ENCODE results near the gene SURF6.

Gene SURF6

DNA sequence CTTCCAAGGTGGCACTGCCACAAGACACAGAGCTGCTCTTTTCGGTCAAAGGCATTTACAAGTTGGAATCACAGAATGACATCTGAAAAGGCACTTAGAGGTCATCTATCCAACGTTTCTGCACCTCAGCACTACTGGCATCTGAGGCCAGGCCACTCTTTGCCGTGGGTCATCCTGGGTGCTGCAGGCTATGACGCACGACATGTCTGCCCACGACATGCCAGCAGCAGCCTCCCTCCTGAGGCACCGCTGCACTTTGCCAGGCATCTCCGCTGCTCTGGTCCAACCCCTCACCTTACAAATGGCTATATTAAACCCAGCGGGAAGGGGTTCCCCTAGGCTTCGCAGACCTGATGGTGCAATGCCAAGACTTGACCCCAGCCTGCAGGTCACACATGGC lies 31.8 kb upstream of the SURF6 start (continued):
- TF ChIP-seq OVOL3 (tag by site-specific recombination; IDR thresholded peaks at IDR 0.05) = no peak

DNA sequence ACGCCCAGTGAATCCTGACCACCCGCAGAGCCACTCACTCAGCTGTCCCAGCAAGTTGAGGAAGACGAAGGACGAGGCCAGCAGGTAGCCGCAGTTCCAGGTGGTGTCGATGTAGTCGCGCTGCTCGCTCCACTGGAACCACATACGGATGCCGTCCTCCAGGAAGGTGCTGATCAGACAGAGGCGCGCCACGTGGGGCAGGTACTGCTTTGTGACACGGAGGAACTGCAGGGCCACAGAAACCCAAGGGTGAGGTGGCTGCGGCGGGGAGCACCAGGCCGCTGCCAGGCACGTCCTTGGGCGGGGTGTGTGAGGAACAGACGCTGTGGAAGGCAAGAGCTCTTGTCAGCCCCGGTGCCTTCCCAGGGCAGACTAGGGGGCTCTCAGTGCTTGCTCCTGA lies 31.2 kb upstream of the SURF6 start:
- no peaks in the 10 kb centered on the region for H3K4me1 ChIP-seq (ENCODE audit: control insufficient read depth, insufficient read depth, low read length)
- TF ChIP-seq ZXDB (tag by site-specific recombination; IDR thresholded peaks at IDR 0.05) (no peak), ZNF221 (tag by site-specific recombination; IDR thresholded peaks at IDR 0.05; ENCODE audit: borderline replicate concordance) (no peak), ZNF621 (tag by site-specific recombination; IDR thresholded peaks at IDR 0.05) (no peak), ZBTB8A (tag by site-specific recombination; IDR thresholded peaks at IDR 0.05) (no peak), ZBTB20 (tag by site-specific recombination; IDR thresholded peaks at IDR 0.05) (no peak)
- TF ChIP-seq, protein P1, sequence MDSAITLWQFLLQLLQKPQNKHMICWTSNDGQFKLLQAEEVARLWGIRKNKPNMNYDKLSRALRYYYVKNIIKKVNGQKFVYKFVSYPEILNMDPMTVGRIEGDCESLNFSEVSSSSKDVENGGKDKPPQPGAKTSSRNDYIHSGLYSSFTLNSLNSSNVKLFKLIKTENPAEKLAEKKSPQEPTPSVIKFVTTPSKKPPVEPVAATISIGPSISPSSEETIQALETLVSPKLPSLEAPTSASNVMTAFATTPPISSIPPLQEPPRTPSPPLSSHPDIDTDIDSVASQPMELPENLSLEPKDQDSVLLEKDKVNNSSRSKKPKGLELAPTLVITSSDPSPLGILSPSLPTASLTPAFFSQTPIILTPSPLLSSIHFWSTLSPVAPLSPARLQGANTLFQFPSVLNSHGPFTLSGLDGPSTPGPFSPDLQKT (IDR thresholded peaks at IDR 0.05; ENCODE audit: borderline replicate concordance, low read depth, low read length) = no peak
- TF ChIP-seq, protein P2, sequence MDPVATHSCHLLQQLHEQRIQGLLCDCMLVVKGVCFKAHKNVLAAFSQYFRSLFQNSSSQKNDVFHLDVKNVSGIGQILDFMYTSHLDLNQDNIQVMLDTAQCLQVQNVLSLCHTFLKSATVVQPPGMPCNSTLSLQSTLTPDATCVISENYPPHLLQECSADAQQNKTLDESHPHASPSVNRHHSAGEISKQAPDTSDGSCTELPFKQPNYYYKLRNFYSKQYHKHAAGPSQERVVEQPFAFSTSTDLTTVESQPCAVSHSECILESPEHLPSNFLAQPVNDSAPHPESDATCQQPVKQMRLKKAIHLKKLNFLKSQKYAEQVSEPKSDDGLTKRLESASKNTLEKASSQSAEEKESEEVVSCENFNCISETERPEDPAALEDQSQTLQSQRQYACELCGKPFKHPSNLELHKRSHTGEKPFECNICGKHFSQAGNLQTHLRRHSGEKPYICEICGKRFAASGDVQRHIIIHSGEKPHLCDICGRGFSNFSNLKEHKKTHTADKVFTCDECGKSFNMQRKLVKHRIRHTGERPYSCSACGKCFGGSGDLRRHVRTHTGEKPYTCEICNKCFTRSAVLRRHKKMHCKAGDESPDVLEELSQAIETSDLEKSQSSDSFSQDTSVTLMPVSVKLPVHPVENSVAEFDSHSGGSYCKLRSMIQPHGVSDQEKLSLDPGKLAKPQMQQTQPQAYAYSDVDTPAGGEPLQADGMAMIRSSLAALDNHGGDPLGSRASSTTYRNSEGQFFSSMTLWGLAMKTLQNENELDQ (tag by site-specific recombination; IDR thresholded peaks at IDR 0.05; ENCODE audit: low read depth) = no peak
- TF ChIP-seq, protein P3, sequence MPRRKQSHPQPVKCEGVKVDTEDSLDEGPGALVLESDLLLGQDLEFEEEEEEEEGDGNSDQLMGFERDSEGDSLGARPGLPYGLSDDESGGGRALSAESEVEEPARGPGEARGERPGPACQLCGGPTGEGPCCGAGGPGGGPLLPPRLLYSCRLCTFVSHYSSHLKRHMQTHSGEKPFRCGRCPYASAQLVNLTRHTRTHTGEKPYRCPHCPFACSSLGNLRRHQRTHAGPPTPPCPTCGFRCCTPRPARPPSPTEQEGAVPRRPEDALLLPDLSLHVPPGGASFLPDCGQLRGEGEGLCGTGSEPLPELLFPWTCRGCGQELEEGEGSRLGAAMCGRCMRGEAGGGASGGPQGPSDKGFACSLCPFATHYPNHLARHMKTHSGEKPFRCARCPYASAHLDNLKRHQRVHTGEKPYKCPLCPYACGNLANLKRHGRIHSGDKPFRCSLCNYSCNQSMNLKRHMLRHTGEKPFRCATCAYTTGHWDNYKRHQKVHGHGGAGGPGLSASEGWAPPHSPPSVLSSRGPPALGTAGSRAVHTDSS (tag by site-specific recombination; IDR thresholded peaks at IDR 0.05) = no peak
- H3K4me3 ChIP-seq (ENCODE audit: low read depth, low read length) = no peak overlapping the region
- POLR2A ChIA-PET = interaction anchor here (0.7 to 5.6 kb wide), 6 partner anchors 7 to 28 kb away, joined by 3 to 35 read pairs (median 12); partner anchors contain the start of genes MED22, RPL7A, SURF1 and SURF4
- peaks cover 0 to 93% of the 10 kb centered on the region in 2 experiments; a peak in 2 of 3 replicates for H3K36me3 ChIP-seq (ENCODE audit: control insufficient read depth in 2 of 2, insufficient read depth in 1 of 2, low read length in 2 of 2)
- H3K27ac ChIP-seq (ENCODE audit: extremely low read depth, low read depth, low read length) = no peak overlapping the region
- CTCF ChIA-PET = no interaction called here
- no peaks in the 10 kb centered on the region for H3K9me3 ChIP-seq (ENCODE audit: control insufficient read depth, insufficient read depth, low read depth, low read length)

DNA sequence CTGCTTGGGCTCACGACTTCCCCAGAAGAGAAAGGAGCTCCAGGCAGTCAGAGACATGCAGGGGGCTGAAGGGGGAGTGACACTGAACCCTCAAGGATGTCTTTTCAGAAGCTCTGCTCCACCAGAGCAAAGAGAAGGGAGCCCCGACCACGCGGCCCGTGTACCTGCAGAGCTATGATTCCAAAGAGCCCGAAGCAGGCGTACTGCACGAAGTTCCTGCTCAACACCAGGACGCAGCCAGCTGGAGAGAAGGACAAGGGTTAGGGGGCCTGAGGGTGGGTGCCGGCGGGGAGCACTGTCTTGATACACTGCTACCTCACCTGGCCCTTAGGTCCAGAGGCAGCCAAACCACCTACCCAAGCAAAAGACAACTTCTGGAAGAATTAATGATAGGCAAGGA lies 30.4 kb upstream of the SURF6 start:
- H3K9me3 ChIP-seq (ENCODE audit: control insufficient read depth, insufficient read depth, low read depth, low read length) = no peaks in the 10 kb centered on the region
- H3K4me1 ChIP-seq (ENCODE audit: control insufficient read depth, insufficient read depth, low read length) = no peaks in the 10 kb centered on the region
- CTCF ChIA-PET = interaction anchor here (0.7 to 0.9 kb wide), 2 partner anchors 13 to 41 kb away, joined by 3 to 4 read pairs; no protein-coding TSS in a partner anchor
- POLR2A ChIA-PET = interaction anchor here (0.7 to 5.6 kb wide), 6 partner anchors 8 to 27 kb away, joined by 3 to 35 read pairs (median 12); partner anchors contain the start of genes MED22, RPL7A, SURF1 and SURF4
- no peak overlapping the region for H3K4me3 ChIP-seq (ENCODE audit: low read depth, low read length)
- H3K27ac ChIP-seq (ENCODE audit: extremely low read depth, low read depth, low read length) = no peak overlapping the region
- no peak for TF ChIP-seq OSR2 (tag by site-specific recombination; IDR thresholded peaks at IDR 0.05)
- TF ChIP-seq ZNF266 (tag by site-specific recombination; IDR thresholded peaks at IDR 0.05; ENCODE audit: low read depth) = no peak
- TF ChIP-seq ZNF747 (tag by site-specific recombination; IDR thresholded peaks at IDR 0.05) = no peak
- TF ChIP-seq, protein P4, sequence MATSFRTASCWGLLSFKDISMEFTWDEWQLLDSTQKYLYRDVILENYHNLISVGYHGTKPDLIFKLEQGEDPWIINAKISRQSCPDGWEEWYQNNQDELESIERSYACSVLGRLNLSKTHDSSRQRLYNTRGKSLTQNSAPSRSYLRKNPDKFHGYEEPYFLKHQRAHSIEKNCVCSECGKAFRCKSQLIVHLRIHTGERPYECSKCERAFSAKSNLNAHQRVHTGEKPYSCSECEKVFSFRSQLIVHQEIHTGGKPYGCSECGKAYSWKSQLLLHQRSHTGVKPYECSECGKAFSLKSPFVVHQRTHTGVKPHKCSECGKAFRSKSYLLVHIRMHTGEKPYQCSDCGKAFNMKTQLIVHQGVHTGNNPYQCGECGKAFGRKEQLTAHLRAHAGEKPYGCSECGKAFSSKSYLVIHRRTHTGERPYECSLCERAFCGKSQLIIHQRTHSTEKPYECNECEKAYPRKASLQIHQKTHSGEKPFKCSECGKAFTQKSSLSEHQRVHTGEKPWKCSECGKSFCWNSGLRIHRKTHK (tag by site-specific recombination; IDR thresholded peaks at IDR 0.05) = no peak
- TF ChIP-seq, protein P5, sequence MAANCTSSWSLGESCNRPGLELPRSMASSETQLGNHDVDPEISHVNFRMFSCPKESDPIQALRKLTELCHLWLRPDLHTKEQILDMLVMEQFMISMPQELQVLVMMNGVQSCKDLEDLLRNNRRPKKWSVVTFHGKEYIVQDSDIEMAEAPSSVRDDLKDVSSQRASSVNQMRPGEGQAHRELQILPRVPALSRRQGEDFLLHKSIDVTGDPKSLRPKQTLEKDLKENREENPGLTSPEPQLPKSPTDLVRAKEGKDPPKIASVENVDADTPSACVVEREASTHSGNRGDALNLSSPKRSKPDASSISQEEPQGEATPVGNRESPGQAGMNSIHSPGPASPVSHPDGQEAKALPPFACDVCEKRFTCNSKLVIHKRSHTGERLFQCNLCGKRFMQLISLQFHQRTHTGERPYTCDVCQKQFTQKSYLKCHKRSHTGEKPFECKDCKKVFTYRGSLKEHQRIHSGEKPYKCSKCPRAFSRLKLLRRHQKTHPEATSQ (tag by site-specific recombination; IDR thresholded peaks at IDR 0.05) = no peak
- TF ChIP-seq, protein P6, sequence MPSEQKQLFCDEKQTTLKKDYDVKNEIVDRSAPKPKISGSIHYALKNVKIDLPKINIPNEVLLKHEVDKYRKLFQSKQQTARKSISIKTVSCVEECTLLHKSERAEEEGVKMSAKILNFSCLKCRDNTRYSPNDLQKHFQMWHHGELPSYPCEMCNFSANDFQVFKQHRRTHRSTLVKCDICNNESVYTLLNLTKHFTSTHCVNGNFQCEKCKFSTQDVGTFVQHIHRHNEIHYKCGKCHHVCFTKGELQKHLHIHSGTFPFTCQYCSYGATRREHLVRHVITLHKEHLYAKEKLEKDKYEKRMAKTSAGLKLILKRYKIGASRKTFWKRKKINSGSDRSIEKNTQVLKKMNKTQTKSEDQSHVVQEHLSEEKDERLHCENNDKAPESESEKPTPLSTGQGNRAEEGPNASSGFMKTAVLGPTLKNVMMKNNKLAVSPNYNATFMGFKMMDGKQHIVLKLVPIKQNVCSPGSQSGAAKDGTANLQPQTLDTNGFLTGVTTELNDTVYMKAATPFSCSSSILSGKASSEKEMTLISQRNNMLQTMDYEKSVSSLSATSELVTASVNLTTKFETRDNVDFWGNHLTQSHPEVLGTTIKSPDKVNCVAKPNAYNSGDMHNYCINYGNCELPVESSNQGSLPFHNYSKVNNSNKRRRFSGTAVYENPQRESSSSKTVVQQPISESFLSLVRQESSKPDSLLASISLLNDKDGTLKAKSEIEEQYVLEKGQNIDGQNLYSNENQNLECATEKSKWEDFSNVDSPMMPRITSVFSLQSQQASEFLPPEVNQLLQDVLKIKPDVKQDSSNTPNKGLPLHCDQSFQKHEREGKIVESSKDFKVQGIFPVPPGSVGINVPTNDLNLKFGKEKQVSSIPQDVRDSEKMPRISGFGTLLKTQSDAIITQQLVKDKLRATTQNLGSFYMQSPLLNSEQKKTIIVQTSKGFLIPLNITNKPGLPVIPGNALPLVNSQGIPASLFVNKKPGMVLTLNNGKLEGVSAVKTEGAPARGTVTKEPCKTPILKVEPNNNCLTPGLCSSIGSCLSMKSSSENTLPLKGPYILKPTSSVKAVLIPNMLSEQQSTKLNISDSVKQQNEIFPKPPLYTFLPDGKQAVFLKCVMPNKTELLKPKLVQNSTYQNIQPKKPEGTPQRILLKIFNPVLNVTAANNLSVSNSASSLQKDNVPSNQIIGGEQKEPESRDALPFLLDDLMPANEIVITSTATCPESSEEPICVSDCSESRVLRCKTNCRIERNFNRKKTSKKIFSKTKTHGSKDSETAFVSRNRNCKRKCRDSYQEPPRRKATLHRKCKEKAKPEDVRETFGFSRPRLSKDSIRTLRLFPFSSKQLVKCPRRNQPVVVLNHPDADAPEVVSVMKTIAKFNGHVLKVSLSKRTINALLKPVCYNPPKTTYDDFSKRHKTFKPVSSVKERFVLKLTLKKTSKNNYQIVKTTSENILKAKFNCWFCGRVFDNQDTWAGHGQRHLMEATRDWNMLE (tag by site-specific recombination; conservative IDR thresholded peaks at IDR 0.05; ENCODE audit: low read depth) = no peak
- peaks cover 0 to 93% of the 10 kb centered on the region in 2 experiments; a peak in 2 of 3 replicates for H3K36me3 ChIP-seq (ENCODE audit: control insufficient read depth in 2 of 2, insufficient read depth in 1 of 2, low read length in 2 of 2)
